Fibroblast of skin of scalp (primary cell): Measurements from ENCODE around the gene MSX1. TPM values are rescaled to one million over a fixed set of nuclear protein-coding genes. Genes with fewer than 3 reads are reported as not detected.
"Not testable (repeated sequence)": the region's sequence is repeated elsewhere in the genome, so short reads cannot be mapped to it uniquely, and the experiment has no call there.

Experiments used
- DNase-seq: peaks from one replicate; pipeline ENCODE4 v3.0.0-alpha.2; 2013
- polyA plus RNA-seq, 2 experiments: library from polyadenylated mRNA; unstranded; fragments of 120-200 nt; gene quantifications; one replicate each; pipeline ENCODE4 v1.2.1, GENCODE V29; 2013; ENCODE audit not compliant: insufficient read length in 2 of 2

Gene MSX1
- 9.9 TPM for polyA plus RNA-seq (2013, experiment 1 of 2; ENCODE audit: insufficient read length)
- polyA plus RNA-seq (2013, experiment 2 of 2; ENCODE audit: insufficient read length), result 10.0 TPM

GRCh38 chr4:4859325-4859798, at the start of gene MSX1:
TSS of gene MSX1 (plus strand) at chr4:4859665. CDS start at chr4:4859900, 235 bp downstream.
- peak; percentile 92 for DNase-seq

DNA sequence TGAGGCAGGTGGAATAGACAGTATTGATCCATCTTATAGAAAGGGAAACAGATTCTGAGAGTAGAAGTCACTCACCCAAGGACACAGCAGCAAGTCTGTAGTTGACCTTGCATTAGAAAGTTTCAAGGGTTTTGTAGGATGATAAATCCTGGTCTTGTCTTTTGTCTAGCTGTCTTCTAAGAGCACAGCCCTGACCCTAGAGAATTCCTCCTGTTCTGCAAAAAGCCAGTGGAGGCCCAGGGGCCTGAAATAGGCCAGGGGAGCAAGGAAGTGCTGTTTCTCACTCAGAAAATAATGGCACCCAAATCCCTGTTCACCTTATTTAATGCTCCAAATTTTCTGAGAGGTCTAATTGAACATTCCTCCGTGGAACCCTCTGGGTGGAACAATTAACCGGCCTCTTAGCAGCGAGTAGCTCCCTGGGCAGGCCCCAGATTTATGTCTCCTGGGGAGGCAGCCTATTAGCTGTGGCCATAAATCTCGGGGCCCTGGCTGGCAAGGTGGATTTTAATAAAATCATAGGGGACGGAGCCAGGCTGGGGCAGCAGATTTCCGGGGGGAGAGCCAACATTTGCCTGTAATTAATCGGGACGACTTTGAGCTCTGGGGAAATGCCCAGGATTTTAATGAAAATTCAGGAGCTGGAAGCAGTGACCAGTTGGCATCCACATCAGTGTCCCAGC, 49.2 kb upstream of the MSX1 start:
- DNase-seq, result no peak

DNA sequence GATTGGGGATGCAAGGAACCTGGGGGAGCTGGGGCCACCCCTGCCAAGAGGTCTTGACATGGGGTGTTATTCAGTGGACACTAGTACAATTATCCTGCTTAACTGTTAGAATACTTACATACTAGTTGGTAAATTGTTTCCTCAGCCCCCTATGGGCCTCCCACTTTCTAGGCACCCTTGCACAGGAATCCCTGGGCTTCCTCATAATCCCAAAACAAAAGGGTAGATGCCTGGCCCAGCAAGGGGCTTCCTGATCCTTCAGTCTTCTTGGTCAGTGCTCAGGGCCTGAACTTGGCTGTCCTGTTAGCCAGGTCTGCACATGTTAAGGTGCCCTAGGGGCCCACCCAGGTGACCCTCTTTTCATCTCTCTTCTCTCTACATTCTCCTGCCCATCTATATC, 48.7 kb upstream of the MSX1 start:
- DNase-seq, result no peak

DNA sequence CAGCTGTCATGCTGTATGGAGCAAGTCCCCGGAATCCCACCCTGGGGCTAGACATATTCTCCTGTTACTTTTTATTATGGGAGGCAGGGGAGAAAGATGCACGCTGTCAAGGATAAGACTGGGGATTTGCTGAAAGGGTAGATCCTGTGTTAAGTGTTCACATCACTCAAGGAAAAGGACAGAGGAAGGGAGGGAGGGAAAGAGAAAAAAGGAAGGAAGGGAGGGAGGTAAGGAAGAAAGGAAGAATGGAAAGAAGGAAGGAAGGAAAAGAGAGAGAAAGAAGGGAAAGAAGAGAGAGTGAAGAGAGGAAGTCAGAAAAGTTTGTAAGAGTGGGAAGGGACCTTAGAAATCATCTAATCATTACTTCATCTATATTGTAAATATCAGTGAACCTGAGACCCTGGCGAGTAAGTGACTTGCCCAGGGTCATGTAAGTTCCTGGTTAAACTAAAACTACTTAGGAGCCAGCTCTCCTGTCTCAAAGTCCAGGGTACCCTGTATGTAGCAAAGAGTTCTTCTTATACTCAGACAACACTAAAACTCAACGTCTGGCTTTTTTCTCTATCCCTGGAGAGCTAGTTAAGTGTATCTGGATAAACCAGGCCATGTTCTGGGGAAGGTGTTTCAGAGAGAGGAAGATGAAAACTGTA, 47.2 kb upstream of the MSX1 start:
- DNase-seq, result no peak

DNA sequence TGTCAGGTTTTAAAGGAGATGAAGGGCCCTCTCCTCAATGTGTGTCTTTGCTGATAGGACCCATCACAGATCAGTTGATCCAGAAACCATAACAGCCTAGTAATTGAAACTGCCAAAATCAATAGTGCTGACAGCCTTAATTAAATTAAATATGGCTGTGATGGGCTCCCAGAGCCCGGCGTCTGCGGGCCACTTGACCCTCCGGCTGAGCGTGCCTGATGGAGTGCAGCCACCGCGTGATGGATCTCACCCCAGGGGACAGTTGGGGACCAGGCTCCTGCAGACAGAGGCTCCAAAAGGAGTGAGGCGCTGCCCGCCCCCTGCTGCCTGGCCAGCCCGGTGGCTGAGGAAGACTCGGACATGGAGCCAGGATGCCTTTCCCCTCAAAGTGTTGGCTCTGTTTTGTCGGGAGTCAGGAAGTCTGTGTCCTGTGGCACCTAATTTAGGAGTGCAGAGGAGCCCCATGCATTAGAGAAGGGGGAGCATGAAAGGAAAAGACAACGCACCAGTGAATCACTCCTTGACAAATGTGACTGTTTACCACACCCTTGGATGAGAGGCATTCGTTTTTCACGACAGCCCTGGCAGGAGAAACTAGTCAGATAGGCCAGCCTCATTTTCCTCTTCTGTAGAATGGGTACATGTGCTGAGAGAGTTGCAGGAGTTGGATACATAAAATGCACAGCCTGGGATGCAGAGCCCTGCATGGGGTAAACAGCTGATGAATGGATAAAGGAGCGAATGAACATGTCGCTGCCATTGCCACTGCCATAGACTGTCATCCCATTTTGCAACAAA, 40.9 kb upstream of the MSX1 start:
- DNase-seq, result no peak

DNA sequence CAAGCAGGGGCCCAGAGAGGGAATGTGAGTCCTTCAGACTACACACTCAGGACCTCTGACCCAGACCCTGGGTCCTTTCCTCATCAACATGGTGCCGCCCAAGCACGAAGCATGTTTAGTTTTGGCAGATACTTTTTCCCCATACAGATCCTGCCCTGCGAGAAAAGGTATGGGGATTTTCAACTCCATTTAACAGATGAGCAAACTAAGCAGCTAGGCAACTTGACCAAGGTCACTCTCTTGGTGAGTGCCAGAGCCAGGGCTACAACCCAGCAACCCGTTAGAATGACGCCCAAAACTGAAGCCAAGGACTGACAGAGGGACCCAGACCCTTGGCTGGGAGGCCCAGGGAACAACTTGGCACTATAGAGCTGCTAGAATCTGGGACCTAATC, 40.3 kb upstream of the MSX1 start:
- no peak for DNase-seq

DNA sequence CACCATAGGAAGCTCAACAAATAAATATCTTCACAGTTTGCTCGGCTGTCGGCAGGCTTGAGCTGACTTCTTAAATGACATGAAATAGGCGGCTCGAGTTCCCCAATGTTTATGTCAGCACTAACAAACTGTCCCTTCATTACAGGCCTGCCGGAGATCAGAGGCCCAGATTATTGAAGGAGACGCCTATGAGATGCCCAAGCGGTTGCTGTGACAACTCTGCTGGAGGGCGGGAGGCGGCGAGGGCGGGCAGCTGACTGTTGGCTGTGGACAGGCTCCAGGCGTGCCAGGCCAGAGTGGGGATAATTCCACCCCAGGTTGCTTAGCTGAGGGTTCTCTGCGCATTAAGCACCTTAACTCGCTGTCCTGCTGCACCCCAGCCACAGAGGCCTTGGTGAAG, 39.2 kb upstream of the MSX1 start:
- DNase-seq, result no peak

DNA sequence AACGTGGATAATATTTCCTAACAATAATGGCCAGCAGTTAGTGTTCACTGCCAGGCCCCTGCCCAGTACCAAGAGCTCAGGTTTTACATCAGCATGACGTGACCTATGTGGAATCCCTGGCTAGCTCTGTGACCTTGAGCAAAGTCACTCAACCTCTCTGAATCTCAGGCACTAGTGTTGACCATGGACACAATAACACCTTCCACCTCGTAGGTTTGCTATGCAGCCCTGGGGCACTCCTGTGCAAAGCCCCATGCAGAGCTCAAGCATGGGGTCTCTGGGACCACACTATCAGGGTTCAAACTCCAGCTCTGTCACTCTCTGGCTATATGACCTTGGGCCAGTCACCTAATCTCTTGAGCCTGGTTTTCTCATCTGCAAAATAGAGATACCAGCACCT, 38.7 kb upstream of the MSX1 start:
- no peak for DNase-seq

DNA sequence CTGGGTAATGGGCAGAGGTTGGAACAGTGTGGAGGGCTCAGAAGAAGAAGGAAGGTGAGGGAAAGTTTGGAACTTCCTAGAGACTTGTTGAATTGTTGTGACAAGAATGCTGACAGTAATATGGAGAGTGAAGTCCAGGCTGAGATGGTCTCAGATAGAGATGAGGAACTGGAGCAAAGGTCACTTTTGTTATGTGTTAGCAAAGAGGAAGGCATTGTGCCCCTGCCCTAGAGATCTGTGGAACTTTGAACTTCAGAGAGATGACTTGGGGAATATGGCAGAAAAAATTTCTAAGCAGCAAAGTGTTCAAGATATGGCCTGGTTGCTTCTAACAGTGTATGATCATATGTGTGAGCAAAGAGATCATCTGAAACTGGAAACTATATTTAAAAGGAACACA, 37.9 kb upstream of the MSX1 start:
- DNase-seq, result no peak

- not testable (repeated sequence) for DNase-seq
Observed at GRCh38 chr4:4822286-4822685, 37.2 kb upstream of the MSX1 start.

- DNase-seq, result no peak
Observed at GRCh38 chr4:4823621-4824162, 35.8 kb upstream of the MSX1 start.

DNA sequence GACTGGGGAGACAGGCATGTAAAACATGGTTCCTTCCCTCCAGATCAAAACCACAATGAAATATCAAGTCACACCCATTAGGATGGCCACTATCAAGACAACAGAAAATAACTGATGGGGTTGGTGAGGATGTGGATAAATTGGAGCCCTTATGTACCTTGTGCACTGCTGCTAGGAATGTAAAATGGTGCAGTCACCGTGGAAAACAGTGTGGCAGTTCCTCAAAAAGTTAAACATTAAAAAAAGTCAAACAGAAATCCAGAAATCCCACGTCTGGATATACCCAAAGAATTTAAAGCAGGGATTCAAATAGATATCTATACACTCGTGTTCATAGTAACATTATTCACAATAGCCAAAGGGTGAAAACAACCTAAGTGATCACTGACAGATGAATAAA, 35.2 kb upstream of the MSX1 start:
- DNase-seq, result no peak

GRCh38 chr4:4825431-4825830, 34.0 kb upstream of the MSX1 start:
- no peak for DNase-seq

- DNase-seq, result no peak
Observed at GRCh38 chr4:4829837-4830236, 29.6 kb upstream of the MSX1 start.

GRCh38 chr4:4831266-4831665, 28.2 kb upstream of the MSX1 start:
- no peak for DNase-seq

DNA sequence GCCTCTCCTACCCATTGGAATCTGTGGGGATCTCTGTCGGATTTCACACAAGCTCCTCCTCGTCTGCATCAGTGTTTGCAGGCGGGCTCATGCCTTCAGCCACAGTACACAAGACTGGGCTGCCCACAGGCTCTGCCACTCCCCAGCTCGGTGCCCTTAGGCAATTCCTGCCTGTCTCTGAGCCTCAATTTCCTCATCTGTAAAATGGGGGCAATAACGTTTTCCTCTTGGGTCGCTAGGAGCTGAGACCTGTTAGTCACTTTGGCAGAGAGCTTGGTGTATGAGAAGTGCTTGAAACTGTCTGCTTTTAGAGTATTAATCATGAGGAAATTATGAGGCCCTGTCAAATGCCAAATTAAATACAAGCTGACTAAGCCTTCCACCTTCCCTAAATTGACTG, 27.6 kb upstream of the MSX1 start:
- no peak for DNase-seq

DNA sequence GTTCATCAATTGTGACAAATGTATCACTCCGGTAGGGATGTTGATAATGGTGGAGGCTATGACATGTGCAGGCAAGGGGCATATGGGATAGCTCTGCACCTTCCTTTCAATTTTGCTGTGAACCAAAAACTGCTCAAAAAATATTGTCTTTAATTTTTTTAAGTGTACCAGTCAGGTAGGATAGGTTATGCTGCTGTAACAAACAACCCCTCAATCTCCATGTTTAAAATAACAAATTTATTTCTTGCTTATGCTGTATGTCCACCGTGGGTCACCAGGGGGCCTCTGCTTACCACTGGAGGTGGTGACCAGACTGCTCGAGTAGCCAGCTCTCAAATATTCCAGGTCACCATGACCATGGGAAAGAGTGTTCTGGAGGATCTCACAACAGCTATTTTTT, 23.4 kb upstream of the MSX1 start:
- DNase-seq, result no peak

DNA sequence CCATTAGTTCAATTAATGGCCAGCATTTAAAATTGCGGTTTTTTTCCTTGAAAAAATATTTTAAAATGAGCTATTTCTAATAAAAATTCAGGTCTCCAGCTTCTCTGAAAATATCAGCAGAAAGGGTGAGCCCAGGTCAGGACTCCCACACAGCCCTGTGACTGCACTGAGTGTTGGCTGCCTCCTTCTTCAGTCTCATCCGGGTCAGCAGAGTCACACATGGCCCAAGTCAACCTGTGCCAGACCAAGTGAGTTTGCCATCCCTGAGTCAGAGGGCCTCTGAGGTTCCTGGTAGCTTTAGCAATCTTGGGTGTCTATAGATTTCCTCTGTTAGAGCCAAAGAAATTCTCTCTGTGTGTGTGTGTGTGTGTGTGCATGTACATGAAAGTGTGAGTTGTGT, 22.1 kb upstream of the MSX1 start:
- DNase-seq, result no peak

DNA sequence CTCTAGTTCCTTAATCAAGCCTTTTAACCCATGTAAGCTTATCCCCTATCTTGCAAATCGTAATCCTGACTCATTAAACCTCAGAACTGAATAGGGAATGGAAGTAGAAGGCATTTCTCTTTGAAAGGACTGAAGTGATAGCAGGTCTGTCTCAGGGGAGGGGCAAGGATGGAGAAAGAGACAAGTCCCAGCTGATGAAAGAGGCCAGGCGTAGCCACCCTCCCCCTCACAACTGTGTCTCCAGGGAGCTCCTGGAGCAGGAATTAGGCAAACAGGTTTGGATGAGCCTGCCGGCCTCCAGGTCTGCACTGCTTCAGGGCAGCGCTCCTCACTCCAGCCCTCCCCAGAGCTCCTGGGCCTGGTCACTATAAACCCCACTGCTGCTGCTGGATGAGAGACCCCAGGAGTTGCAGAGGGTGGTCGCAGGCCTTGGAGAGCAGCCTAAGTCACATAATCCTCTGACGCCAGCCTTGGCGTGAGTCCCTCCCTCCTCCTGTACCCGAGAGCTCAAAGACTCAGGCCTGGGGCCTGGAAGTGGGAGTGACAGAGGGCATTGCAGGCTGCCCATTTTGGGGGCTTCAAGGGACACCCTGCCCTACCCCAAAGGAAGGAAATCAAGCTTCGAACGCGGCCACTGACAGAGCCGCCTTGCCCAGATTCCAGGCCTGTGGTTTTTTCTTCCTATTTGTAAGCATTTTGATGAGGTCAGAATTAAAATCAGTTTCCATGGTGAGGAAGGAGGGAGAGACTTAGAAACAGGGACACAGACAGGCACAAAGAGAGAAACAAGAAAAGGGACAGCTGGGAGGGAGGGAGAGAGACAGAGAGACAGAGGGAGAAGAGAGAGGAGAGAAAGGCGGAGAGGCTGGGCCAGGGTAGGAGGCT, 21.2 kb upstream of the MSX1 start:
- peak; percentile 36 for DNase-seq

- no peak for DNase-seq
Observed at GRCh38 chr4:4838936-4839810, 20.3 kb upstream of the MSX1 start.

DNA sequence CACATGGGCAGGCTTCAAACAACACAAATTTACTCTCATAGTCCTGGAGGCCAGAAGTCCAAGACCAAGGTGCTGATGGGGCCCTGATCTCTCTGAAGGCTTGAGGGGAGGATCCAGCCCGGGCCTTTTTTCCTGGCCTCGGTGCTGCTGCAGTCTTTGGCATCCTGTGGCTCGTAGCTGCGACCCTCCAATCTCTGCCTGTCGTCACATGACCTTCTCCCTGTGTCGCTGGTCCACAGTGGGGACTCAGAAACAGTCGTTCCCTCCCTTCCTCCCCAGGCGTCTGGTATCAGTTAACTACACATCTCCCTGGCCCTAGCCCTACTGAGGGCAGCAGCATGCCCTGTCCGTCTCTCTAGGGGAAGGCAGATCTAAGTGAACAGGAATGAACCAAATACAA, 19.1 kb upstream of the MSX1 start:
- no peak for DNase-seq
